ENCODE results near the gene CACNA1A. TPM values are rescaled to one million over a fixed set of nuclear protein-coding genes. Genes with fewer than 3 reads are reported as not detected.

CACNA1A gene
- total and polyA plus RNA-seq, 8 donors: 0.58 to 12.5 (median 3.8) TPM; not detected in 1

DNA sequence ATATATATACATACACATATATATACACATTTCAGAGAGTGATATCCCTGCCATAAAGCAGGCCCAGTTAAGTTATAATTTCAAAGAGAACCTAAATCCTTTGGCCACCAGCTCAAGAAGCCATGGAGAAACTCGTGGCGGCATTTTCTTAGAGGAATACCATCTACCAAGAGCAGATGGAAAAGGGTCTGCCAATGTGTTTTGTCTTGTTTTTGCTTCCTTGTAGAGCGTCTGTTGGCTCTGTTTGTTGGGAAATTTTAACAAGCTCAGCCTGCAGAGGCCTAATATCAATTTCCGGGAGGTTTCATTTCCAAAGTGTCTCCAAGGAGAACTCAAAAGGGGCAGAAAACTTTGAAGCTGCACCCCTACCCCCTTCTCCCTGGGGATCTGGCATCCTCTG is 215.5 kb downstream of the CACNA1A start:
- whole genome bisulfite sequencing, 5 donors: 61 to 83% (median 80%) methylated on average over 4 of the region's 4 CpGs
- no peak overlapping the region for H3K4me3 ChIP-seq
- no peaks in the 10 kb centered on the region for H3K9me3 ChIP-seq
- intact Hi-C loops (cut with DNase I; ENCODE audit: low total_unique reads): no loop called here
- peaks cover 0 to 22% (median 0%) of the 10 kb centered on the region in 3 donors for H3K27me3 ChIP-seq
- H3K4me1 ChIP-seq: no peaks in the 10 kb centered on the region
- H3K36me3 ChIP-seq: no peaks in the 10 kb centered on the region
- no peak for TF ChIP-seq EP300 (IDR thresholded peaks at IDR 0.05)
- TF ChIP-seq, protein P1, sequence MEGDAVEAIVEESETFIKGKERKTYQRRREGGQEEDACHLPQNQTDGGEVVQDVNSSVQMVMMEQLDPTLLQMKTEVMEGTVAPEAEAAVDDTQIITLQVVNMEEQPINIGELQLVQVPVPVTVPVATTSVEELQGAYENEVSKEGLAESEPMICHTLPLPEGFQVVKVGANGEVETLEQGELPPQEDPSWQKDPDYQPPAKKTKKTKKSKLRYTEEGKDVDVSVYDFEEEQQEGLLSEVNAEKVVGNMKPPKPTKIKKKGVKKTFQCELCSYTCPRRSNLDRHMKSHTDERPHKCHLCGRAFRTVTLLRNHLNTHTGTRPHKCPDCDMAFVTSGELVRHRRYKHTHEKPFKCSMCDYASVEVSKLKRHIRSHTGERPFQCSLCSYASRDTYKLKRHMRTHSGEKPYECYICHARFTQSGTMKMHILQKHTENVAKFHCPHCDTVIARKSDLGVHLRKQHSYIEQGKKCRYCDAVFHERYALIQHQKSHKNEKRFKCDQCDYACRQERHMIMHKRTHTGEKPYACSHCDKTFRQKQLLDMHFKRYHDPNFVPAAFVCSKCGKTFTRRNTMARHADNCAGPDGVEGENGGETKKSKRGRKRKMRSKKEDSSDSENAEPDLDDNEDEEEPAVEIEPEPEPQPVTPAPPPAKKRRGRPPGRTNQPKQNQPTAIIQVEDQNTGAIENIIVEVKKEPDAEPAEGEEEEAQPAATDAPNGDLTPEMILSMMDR (IDR thresholded peaks at IDR 0.05): no peak
- no peak for TF ChIP-seq POLR2AphosphoS5 (IDR thresholded peaks at IDR 0.05)
- TF ChIP-seq POLR2A (IDR thresholded peaks at IDR 0.05): no peak
- no peak overlapping the region for H3K27ac ChIP-seq
- no peak for DNase-seq

DNA sequence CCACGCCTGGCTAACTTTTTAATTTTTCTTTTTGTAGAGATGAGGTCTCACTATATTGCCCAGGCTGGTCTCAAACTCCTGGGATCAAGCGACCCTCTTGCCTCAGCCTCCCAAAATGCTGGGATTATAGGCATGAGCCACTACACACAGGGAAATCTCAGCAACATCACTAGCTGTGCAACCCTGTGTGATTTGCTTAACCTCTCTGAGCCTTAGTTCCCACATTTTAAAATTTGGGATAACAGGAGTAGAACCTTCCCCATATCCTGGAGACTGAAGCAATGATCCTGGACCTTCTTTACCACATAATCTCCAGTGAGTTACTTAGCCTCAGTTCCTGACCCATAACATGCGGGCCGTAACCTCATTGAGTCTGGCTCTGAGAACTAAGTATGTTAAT is 217.0 kb downstream of the CACNA1A start:
- no peak overlapping the region for H3K27ac ChIP-seq
- no peaks in the 10 kb centered on the region for H3K4me1 ChIP-seq
- H3K4me3 ChIP-seq: no peak overlapping the region
- no peaks in the 10 kb centered on the region for H3K36me3 ChIP-seq
- intact Hi-C loops (cut with DNase I; ENCODE audit: low total_unique reads): no loop called here
- H3K9me3 ChIP-seq: no peaks in the 10 kb centered on the region
- WGBS, 5 donors: 81 to 89% (median 86%) methylated on average over 4 of the region's 4 CpGs
- H3K27me3 ChIP-seq: peaks cover 0 to 30% (median 0%) of the 10 kb centered on the region in 3 donors
- TF ChIP-seq EP300 (IDR thresholded peaks at IDR 0.05) (no peak), POLR2AphosphoS5 (IDR thresholded peaks at IDR 0.05) (no peak), POLR2A (IDR thresholded peaks at IDR 0.05) (no peak)
- TF ChIP-seq, protein P1 (IDR thresholded peaks at IDR 0.05): no peak
- DNase-seq: no peak

DNA sequence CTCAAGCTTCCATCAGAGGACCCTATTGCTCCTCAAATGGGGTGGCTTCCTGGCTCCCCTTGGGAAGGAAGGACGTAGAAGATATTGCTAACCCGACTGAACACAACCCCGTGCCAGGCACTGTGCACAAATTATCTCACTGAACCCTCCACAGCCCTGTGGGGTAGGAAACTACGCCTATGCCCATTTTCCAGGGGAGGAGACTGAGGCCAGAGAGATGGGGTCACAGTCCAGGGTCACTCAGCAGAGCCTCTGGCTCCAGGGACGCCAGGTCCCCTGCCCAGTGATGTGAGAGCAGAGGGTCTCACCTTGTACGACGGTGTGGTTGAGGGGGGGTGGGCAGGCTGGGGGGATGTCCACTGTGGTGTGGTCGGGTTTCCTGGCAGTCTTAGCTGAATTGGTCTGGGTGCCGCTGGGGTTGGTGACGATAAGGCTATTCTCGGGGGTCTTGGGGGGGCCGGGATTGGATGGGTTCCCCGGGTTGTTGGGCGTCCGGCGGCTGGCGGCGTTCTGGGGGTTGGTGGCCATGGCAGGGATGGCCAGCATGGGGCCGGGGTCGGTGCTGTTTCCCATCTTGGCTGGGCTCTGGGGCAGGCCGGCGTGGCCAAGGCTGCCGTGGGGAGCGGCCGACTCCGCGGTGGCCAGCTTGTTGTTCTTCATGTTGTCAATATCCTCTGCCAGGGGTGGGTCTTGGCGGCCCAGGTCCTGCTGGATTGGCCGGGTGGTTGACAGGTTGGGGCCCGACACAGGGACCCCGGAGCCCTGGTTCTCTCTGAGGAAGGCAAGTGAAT is 219.9 kb downstream of the CACNA1A start:
- intact Hi-C loops (cut with DNase I; ENCODE audit: low total_unique reads): no loop called here
- 82 to 88% (median 87%) methylated on average over 28 to 31 of the region's 31 CpGs for WGBS, 5 donors

More for the DNA sequence above, 219.9 kb downstream of the CACNA1A start:
- TF ChIP-seq POLR2AphosphoS5 (IDR thresholded peaks at IDR 0.05) (no peak), POLR2A (IDR thresholded peaks at IDR 0.05) (no peak), EP300 (IDR thresholded peaks at IDR 0.05) (no peak)
- TF ChIP-seq, protein P1 (IDR thresholded peaks at IDR 0.05): no peak
- H3K9me3 ChIP-seq: no peaks in the 10 kb centered on the region
- H3K36me3 ChIP-seq: no peaks in the 10 kb centered on the region
- H3K27me3 ChIP-seq: peaks cover 0 to 42% (median 17%) of the 10 kb centered on the region in 3 donors
- DNase-seq: no peak
- no peak overlapping the region for H3K4me3 ChIP-seq
- H3K4me1 ChIP-seq: no peaks in the 10 kb centered on the region
- H3K27ac ChIP-seq: no peak overlapping the region
